GM15510 (cell line): Measurements from ENCODE around the gene EDEM3.

Experiments used
- POLR2A ChIP-seq: IDR thresholded peaks from 3 replicates; pipeline ENCODE4 v1.6.1; 2011; ENCODE audit warnings: borderline replicate concordance; ENCODE audit not compliant: insufficient read length; ENCODE audit errors: extremely low read depth

The EDEM3 gene

GRCh38 chr1:184724843-184725242, 29.8 kb downstream of the EDEM3 start:
- no peak for TF ChIP-seq POLR2A

- no peak for TF ChIP-seq POLR2A
Measured at GRCh38 chr1:184716158-184716557, 38.5 kb downstream of the EDEM3 start.

GRCh38 chr1:184709418-184709817, 45.2 kb downstream of the EDEM3 start:
- no peak for TF ChIP-seq POLR2A

- no peak for TF ChIP-seq POLR2A
Measured at GRCh38 chr1:184708084-184708676, 46.5 kb downstream of the EDEM3 start.

GRCh38 chr1:184705271-184705670, 49.4 kb downstream of the EDEM3 start:
- no peak for TF ChIP-seq POLR2A

GRCh38 chr1:184701816-184702215, 52.8 kb downstream of the EDEM3 start:
- TF ChIP-seq POLR2A = no peak

- TF ChIP-seq POLR2A = no peak
Measured at GRCh38 chr1:184698969-184699368, 55.7 kb downstream of the EDEM3 start.

GRCh38 chr1:184698016-184698415, 56.6 kb downstream of the EDEM3 start:
- TF ChIP-seq POLR2A = no peak

- no peak for TF ChIP-seq POLR2A
Measured at GRCh38 chr1:184696403-184696802, 58.3 kb downstream of the EDEM3 start.

GRCh38 chr1:184695023-184695422, 59.6 kb downstream of the EDEM3 start:
- TF ChIP-seq POLR2A = no peak

- no peak for TF ChIP-seq POLR2A
Measured at GRCh38 chr1:184693011-184693410, 61.6 kb downstream of the EDEM3 start.

- no peak for TF ChIP-seq POLR2A
Measured at GRCh38 chr1:184691719-184692324, 62.8 kb downstream of the EDEM3 start.

GRCh38 chr1:184686540-184686939, 68.1 kb downstream of the EDEM3 start:
- no peak for TF ChIP-seq POLR2A

GRCh38 chr1:184685116-184685515, 69.5 kb downstream of the EDEM3 start:
- TF ChIP-seq POLR2A = no peak

GRCh38 chr1:184684285-184685074, 70.2 kb downstream of the EDEM3 start:
- no peak for TF ChIP-seq POLR2A

- no peak for TF ChIP-seq POLR2A
Measured at GRCh38 chr1:184682956-184683355, 71.7 kb downstream of the EDEM3 start.
